Activated naive CD8-positive, alpha-beta T cell treated with anti-CD3 and anti-CD28 coated beads, Interleukin-2, amount 50 U/mL, for 24 hours (primary cell): ENCODE results near the gene GNG4.
"Not testable (repeated sequence)": the region's sequence is repeated elsewhere in the genome, so short reads cannot be mapped to it uniquely, and the experiment has no call there.

Experiments
- ATAC-seq: fragments of 150-1000 bp; cut with Tn5 transposase; one replicate; pipeline ENCODE4 v1.10.0; 2021
- DNase-seq: peaks from one replicate; pipeline ENCODE4 v3.0.0; 2021
- H3K27ac Mint-ChIP-seq: one replicate; pipeline ENCODE4 v1.8.0; 2021; ENCODE audit warnings: mild to moderate bottlenecking, mixed read lengths
- H3K27me3 Mint-ChIP-seq: one replicate; pipeline ENCODE4 v1.8.0; 2021; ENCODE audit warnings: mixed read lengths
- H3K36me3 Mint-ChIP-seq: one replicate; pipeline ENCODE4 v1.8.0; 2021; ENCODE audit warnings: low read depth, mixed read lengths
- H3K4me1 Mint-ChIP-seq: one replicate; pipeline ENCODE4 v1.8.0; 2021; ENCODE audit warnings: mixed read lengths
- H3K4me3 Mint-ChIP-seq: one replicate; pipeline ENCODE4 v1.8.0; 2021; ENCODE audit warnings: mild to moderate bottlenecking, moderate library complexity, mixed read lengths
- H3K9me3 Mint-ChIP-seq: one replicate; pipeline ENCODE4 v1.8.0; 2021; ENCODE audit warnings: mixed read lengths

GNG4 gene

DNA sequence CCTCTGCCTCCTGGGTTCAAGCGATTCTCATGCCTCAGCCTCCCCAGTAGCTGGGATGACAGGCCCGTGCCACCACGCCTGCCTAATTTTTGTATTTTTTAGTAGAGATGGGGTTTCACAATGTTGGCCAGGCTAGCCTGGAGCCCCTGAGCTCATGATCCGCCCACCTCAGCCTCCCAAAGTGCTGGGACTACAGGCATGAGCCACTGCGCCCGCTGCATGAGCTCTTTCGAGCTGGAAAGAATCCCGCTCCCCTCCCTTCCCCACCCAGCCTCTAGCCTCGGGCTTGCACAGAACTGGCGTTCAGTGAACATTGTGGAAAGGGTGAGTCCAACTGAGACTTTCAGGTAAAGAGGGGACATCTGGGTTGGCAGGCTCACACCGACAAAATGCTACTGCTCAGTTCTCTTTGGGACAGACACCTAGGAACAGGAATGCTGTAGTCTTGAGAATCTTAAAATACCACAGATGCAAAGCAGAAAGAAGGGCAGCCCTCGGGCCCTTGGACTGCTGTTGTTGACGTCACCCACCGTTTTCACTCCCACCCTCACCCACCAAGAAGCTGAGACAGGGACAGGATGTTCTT is 9.7 kb upstream of the GNG4 start:
- Mint-ChIP-seq H3K9me3 (no peaks in the 10 kb centered on the region), H3K27ac (no peak overlapping the region), H3K36me3 (peaks cover 21% of the 10 kb centered on the region), H3K4me3 (no peak overlapping the region), H3K4me1 (no peaks in the 10 kb centered on the region), H3K27me3 (peaks cover 10% of the 10 kb centered on the region)
- no peak for DNase-seq
- no peak for ATAC-seq

- Mint-ChIP-seq H3K36me3 (peaks cover 13% of the 10 kb centered on the region), H3K4me3 (no peak overlapping the region), H3K27ac (no peak overlapping the region), H3K27me3 (peaks cover 18% of the 10 kb centered on the region), H3K4me1 (no peaks in the 10 kb centered on the region), H3K9me3 (no peaks in the 10 kb centered on the region)
- DNase-seq (no peak), ATAC-seq (no peak)
These were observed 8.4 kb upstream of the GNG4 start for GRCh38 chr1:235657747-235658526.

- no peaks in the 10 kb centered on the region for H3K4me1 Mint-ChIP-seq
- peaks cover 23% of the 10 kb centered on the region for H3K27me3 Mint-ChIP-seq
- no peak overlapping the region for H3K4me3 Mint-ChIP-seq
- H3K9me3 Mint-ChIP-seq, result no peaks in the 10 kb centered on the region
- no peak for DNase-seq
- ATAC-seq, result no peak
- peaks cover 6% of the 10 kb centered on the region for H3K36me3 Mint-ChIP-seq
- no peak overlapping the region for H3K27ac Mint-ChIP-seq
These were observed 7.7 kb upstream of the GNG4 start for GRCh38 chr1:235657269-235657668.

GRCh38 chr1:235652364-235652763 is 2.8 kb upstream of the GNG4 start:
- Mint-ChIP-seq H3K4me1 (peaks cover 10% of the 10 kb centered on the region), H3K4me3 (no peak overlapping the region), H3K27me3 (peaks cover 55% of the 10 kb centered on the region)

DNA sequence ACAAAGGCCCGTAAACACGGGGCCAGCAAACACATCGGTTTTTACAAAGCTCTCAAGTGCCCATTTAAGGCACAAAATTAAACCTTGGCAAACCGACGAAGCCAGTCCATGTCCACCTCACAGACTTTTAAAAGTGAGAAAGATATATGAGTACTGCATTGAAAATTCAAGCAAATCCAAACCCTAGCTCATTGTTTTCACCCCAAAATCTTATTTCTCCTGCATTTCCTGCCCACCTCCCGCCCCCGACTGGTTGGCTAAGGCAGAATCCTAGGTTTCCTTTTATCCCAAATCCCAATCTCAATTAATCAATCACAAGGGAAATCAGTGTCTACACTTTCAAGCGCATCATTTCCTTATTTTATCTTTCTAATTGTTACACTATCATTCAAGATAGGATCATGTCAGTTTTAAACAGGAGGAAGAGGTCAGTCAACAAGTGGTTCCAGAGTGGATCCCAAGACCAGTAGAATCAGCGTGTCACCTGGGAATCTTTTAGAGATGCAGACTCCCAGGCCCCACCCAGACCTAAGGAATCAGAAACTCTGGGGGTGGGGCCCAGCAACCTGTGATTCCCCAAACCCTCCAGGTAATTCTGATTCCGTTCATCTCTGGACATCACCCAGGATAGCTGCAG is 1.7 kb upstream of the GNG4 start:
- no peaks in the 10 kb centered on the region for H3K9me3 Mint-ChIP-seq
- no peaks in the 10 kb centered on the region for H3K36me3 Mint-ChIP-seq
- ATAC-seq (no peak), DNase-seq (no peak)
- H3K27ac Mint-ChIP-seq, result no peak overlapping the region
- H3K4me3 Mint-ChIP-seq, result peak overlapping the region; percentile 58
- peaks cover 63% of the 10 kb centered on the region for H3K27me3 Mint-ChIP-seq
- H3K4me1 Mint-ChIP-seq, result peaks cover 10% of the 10 kb centered on the region

More at GRCh38 chr1:235652364-235652763, 2.8 kb upstream of the GNG4 start:
- Mint-ChIP-seq H3K9me3 (no peaks in the 10 kb centered on the region), H3K27ac (no peak overlapping the region), H3K36me3 (peaks cover 2% of the 10 kb centered on the region)
- ATAC-seq, result no peak
- no peak for DNase-seq

- Mint-ChIP-seq H3K4me3 (peak overlapping the region; percentile 58), H3K27me3 (peaks cover 69% of the 10 kb centered on the region), H3K9me3 (no peaks in the 10 kb centered on the region), H3K4me1 (peaks cover 10% of the 10 kb centered on the region), H3K36me3 (no peaks in the 10 kb centered on the region), H3K27ac (no peak overlapping the region)
- ATAC-seq, result no peak
- peak; percentile 26 for DNase-seq
These were observed 971 bp upstream of the GNG4 start for GRCh38 chr1:235650341-235651169.

DNA sequence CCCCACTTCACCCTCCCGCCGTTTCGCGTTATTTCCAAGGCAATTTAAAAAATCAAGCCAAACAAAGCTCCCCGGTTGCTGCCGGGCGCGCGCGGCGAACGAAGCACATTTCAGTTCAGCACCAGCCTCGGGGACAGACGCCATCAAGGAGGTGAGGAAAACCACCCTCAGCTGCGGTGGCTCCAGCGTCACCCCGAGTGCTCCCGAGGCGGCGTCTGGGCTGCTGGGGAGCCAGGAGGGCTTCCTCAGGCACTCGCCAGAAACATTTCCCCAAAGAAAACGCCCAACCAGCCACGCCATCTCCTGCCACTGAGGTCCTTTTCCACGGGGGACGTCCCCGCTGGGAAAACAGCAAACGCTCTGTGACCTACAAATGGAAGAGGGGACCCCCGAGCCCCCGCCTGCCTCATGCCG is 623 bp downstream of the GNG4 start:
- DNase-seq (peak; percentile 68), ATAC-seq (peak; percentile 74)
- peaks cover 15% of the 10 kb centered on the region for H3K4me1 Mint-ChIP-seq
- H3K27ac Mint-ChIP-seq, result peak overlapping the region; percentile 39
- peak overlapping the region; percentile 70 for H3K4me3 Mint-ChIP-seq
- no peaks in the 10 kb centered on the region for H3K9me3 Mint-ChIP-seq
- H3K36me3 Mint-ChIP-seq, result no peaks in the 10 kb centered on the region
- H3K27me3 Mint-ChIP-seq, result peaks cover 72% of the 10 kb centered on the region

DNA sequence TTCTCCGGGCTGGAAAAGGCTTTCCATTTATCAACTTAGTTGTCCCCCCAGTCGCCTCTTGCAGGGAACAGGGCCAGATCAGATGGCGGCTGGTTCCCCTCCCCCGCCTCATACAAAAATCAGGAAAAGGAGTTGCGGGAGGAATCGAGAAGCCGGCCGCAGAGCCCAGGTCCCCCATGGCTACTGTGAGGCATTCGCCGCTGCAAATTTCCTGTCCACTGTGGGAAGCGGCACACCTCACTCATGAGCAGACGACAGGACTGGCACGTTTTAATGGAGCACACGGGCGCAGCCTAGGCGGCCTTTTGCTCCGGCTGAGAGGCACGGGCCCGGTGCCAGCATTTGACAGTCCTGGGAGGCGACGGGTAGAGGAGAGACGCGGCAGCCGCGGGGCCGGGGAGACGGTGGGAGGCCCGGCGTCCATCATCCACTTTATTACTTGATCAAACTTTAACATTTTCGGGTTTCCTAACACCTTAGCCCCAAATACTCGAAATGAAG is 1.1 kb downstream of the GNG4 start:
- Mint-ChIP-seq H3K36me3 (no peaks in the 10 kb centered on the region), H3K4me3 (peak overlapping the region; percentile 70), H3K4me1 (peaks cover 16% of the 10 kb centered on the region), H3K9me3 (no peaks in the 10 kb centered on the region), H3K27me3 (peaks cover 71% of the 10 kb centered on the region), H3K27ac (no peak overlapping the region)
- no peak for ATAC-seq
- no peak for DNase-seq

- H3K36me3 Mint-ChIP-seq, result not testable (repeated sequence)
- peaks cover 67% of the 10 kb centered on the region for H3K27me3 Mint-ChIP-seq
These were observed 2.0 kb downstream of the GNG4 start for GRCh38 chr1:235647537-235647936.

GRCh38 chr1:235646463-235646862 is 3.1 kb downstream of the GNG4 start:
- no peaks in the 10 kb centered on the region for H3K36me3 Mint-ChIP-seq
- H3K4me1 Mint-ChIP-seq, result peaks cover 36% of the 10 kb centered on the region
- no peaks in the 10 kb centered on the region for H3K9me3 Mint-ChIP-seq
- H3K27ac Mint-ChIP-seq, result no peak overlapping the region
- H3K27me3 Mint-ChIP-seq, result peaks cover 65% of the 10 kb centered on the region
- H3K4me3 Mint-ChIP-seq, result no peak overlapping the region
- DNase-seq (no peak), ATAC-seq (no peak)

More at GRCh38 chr1:235647537-235647936, 2.0 kb downstream of the GNG4 start:
- ATAC-seq, H3K9me3 Mint-ChIP-seq, DNase-seq, H3K27ac Mint-ChIP-seq, H3K4me3 Mint-ChIP-seq: not testable (repeated sequence)
- H3K4me1 Mint-ChIP-seq, result peaks cover 26% of the 10 kb centered on the region

DNA sequence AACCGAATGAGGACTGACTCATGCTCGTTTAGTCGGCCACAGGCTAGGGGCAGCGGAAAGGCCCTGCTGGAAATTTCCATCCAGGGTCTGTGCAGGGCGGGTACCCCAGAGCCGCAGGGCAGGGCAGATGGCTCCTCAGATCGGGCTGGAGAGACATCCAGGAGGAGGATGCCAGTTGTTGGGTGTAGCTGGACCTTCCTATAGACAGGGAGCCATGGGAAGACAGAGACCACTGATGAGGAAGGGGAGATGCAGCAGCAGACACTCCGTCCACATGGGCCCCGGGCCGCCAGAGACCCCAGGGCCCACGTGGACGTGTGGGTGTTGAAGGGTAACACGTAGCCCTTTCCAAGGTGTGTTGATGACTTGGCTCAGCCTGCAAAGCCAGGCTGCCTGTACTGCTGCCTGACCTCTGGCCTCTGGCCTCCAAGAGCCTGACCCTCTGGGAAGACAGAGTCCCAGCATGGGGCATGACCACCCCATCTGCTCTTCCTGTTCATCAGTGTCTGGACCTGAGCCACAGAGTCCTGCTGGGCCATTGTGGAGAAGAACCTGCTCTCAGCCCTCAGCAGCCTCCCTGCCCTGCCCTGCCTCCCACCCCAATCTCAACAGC is 4.8 kb downstream of the GNG4 start:
- no peak overlapping the region for H3K4me3 Mint-ChIP-seq
- H3K27ac Mint-ChIP-seq, result no peak overlapping the region
- no peaks in the 10 kb centered on the region for H3K36me3 Mint-ChIP-seq
- ATAC-seq (no peak), DNase-seq (no peak)
- peaks cover 34% of the 10 kb centered on the region for H3K4me1 Mint-ChIP-seq
- peaks cover 55% of the 10 kb centered on the region for H3K27me3 Mint-ChIP-seq
- no peaks in the 10 kb centered on the region for H3K9me3 Mint-ChIP-seq

DNA sequence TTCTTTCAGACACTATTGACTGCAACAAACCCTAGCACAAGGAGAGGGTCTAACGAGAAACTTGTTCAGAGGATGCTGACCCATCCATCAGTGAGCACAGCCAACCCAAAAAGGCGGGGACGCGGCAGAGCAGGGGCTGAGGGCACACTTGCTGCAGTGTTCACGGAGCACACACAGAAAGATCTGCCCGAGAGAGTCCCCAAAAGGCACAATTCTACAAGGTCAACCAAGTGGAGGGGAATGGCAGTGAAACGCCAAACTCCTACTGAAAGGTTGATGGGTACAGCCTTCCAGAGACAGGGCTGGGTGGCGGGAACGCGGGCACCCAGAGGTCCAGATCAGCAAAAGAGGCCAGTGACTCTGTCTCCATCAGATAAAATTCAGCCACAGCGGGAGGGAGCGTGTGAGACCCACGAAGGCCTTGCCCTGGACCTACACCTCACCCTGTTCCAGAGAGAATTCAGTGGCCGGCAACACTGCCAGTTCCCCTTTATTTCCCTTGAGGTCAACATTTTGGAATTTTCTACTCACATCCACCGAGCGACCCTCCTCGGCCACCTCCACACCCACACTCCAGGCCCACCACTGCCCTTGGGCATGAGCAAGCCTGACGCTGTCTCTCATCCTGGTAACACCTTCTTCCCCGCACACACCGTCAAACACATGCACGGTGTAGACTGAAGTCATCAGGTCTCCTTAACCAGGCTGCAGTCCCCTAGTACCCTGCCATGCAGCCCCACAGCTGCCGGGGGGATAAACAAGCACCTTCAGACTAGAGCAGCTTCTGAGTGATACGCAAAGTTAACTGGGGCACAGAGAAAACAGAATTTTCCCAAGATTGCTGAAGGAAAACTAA is 5.5 kb downstream of the GNG4 start:
- H3K4me3 Mint-ChIP-seq, result no peak overlapping the region
- H3K27me3 Mint-ChIP-seq, result peaks cover 57% of the 10 kb centered on the region
- H3K36me3 Mint-ChIP-seq, result no peaks in the 10 kb centered on the region
- ATAC-seq (no peak), DNase-seq (no peak)
- H3K27ac Mint-ChIP-seq, result peak overlapping the region; percentile 44
- peaks cover 34% of the 10 kb centered on the region for H3K4me1 Mint-ChIP-seq
- H3K9me3 Mint-ChIP-seq, result no peaks in the 10 kb centered on the region

DNA sequence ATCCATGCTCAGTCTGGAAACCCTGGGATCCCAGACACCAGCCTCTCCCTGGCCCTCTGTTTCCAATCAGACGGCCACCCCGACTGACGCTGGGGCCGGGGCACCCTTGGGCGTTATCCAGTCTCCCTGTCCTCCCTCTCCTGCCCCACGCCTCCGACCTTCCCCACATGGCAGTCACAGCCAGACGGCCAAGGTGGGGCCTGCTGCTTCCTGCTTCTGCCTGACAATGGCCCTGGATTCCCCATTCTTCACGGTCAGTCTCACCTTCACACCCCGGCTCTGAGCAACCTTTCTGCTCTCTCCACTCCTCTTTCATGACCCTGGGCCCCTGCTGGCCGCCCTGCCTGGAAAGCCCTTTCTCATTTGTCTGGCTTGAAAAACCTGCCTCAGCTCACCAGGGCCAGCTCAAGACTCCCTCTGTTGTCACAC is 6.6 kb downstream of the GNG4 start:
- peak overlapping the region; percentile 91 for H3K27ac Mint-ChIP-seq
- no peak for DNase-seq
- H3K4me3 Mint-ChIP-seq, result peak overlapping the region; percentile 54
- H3K27me3 Mint-ChIP-seq, result peaks cover 48% of the 10 kb centered on the region
- ATAC-seq, result no peak
- H3K4me1 Mint-ChIP-seq, result peaks cover 30% of the 10 kb centered on the region
- no peaks in the 10 kb centered on the region for H3K9me3 Mint-ChIP-seq
- no peaks in the 10 kb centered on the region for H3K36me3 Mint-ChIP-seq
